A673 (cell line): ENCODE data around the gene KRTCAP3. TPM values are rescaled to one million over a fixed set of nuclear protein-coding genes. Genes with fewer than 3 reads are reported as not detected.

ENCODE experiments used
- BruUV-seq: library from RNA; stranded (reverse); fragments of 400-500 nt; replicated peaks from 2 replicates; lab custom pipeline; 2021; lab: Mats Ljungman, UMichigan
- CTCF ChIA-PET: fragments of 300-600 bp; sonication (Branson Sonifier 250); formaldehyde crosslinking; loops from one replicate; lab custom pipeline; 2022; ENCODE audit warnings: antibody characterized with exemption; lab: Charles Lee
- POLR2A ChIA-PET: fragments of 300-600 bp; sonication (Branson Sonifier 250); formaldehyde crosslinking; loops from one replicate; lab custom pipeline; 2022; ENCODE audit warnings: antibody characterized with exemption; ENCODE audit not compliant: low non-redundant PET; lab: Charles Lee
- DNase-seq: peaks from one replicate; pipeline ENCODE4 v3.0.0-alpha.2; 2015; ENCODE audit warnings: low spot score
- H3K27ac ChIP-seq: fragments of 200-600 bp; sonication (generic); 2 replicates; pipeline ENCODE4 v1.5.1; 2016; ENCODE audit warnings: mixed run types, low read depth, mild to moderate bottlenecking, mixed read lengths, antibody characterized with exemption, low read length; ENCODE audit not compliant: poor library complexity, severe bottlenecking
- H3K27me3 ChIP-seq: fragments of 200-600 bp; sonication (generic); replicated peaks from 2 replicates; pipeline ENCODE4 v1.6.1; 2017; ENCODE audit warnings: mixed run types, low read depth, mild to moderate bottlenecking, mixed read lengths, antibody characterized with exemption, low read length; ENCODE audit not compliant: insufficient read depth, poor library complexity
- H3K36me3 ChIP-seq: fragments of 200-600 bp; sonication (generic); 2 replicates; pipeline ENCODE4 v1.6.1; 2016; ENCODE audit warnings: mixed run types, mild to moderate bottlenecking, mixed read lengths, antibody characterized with exemption, low read length; ENCODE audit not compliant: insufficient read depth, poor library complexity, severe bottlenecking
- H3K4me1 ChIP-seq: fragments of 200-600 bp; sonication (generic); 2 replicates; pipeline ENCODE4 v1.6.1; 2017; ENCODE audit warnings: mixed run types, mild to moderate bottlenecking, mixed read lengths, antibody characterized with exemption, low read length; ENCODE audit not compliant: insufficient read depth, poor library complexity, severe bottlenecking
- H3K4me3 ChIP-seq: fragments of 200-600 bp; sonication (generic); 2 replicates; pipeline ENCODE4 v1.5.1; 2016; ENCODE audit warnings: low read depth, mixed run types, mild to moderate bottlenecking, mixed read lengths, low read length; ENCODE audit not compliant: poor library complexity, severe bottlenecking
- H3K9me3 ChIP-seq: fragments of 200-600 bp; sonication (generic); 2 replicates; pipeline ENCODE4 v1.6.1; 2016; ENCODE audit warnings: mixed run types, low read depth, mild to moderate bottlenecking, mixed read lengths, antibody characterized with exemption, low read length; ENCODE audit not compliant: poor library complexity, severe bottlenecking
- EZH2 ChIP-seq: fragments of 200-600 bp; sonication (generic); IDR thresholded peaks from 2 replicates; pipeline ENCODE4 v1.6.1; 2017; ENCODE audit warnings: borderline replicate concordance, low read depth, mild to moderate bottlenecking, mixed read lengths, antibody characterized with exemption, low read length; ENCODE audit not compliant: poor library complexity, severe bottlenecking
- intact Hi-C: fragments of 100-400 bp; cut with micrococcal nuclease; formaldehyde crosslinking; loops from one replicate; pipeline ENCODE4 v1.10.0; 2022; ENCODE audit not compliant: unreplicated experiment
- total RNA-seq: library from RNA; stranded (reverse); gene quantifications from 2 replicates; pipeline ENCODE4 v1.2.3, GENCODE V29; 2021
- TF ChIP-seq, protein P1 (sequence below): fragments of 300-800, 200-600 bp; sonication (generic); conservative IDR thresholded peaks from 2 replicates; pipeline ENCODE4 v1.5.1; 2017; ENCODE audit warnings: low read depth, mild to moderate bottlenecking, antibody characterized with exemption, low read length, moderate library complexity, mixed read lengths

Gene KRTCAP3
- total RNA-seq, 1 experiment from 2014 or later, result 3.4 TPM

- CTCF ChIA-PET, result no interaction called here
- intact Hi-C loops, result no loop called here
These were observed 3.0 kb downstream of the KRTCAP3 start for GRCh38 chr2:27445155-27445554.

DNA sequence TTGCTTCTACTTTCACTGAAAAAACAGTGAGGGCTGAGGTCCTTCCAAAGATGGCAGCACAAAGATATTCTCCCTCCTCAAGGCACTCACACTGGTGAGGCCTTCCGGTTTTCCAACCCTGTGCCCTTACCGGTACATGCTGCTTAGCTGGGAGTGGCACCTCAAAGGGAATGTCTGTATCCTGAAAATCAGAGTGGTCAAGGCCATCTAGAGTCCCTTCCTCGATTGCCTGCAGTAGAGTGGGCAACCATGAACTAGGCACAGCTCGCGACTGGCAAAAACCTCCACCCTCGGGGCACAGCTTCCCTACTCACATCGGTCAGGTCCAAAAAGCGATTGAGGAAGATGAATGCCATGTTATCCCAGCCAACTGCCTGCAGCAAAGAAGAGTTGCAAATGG lies 3.4 kb downstream of the KRTCAP3 start:
- intact Hi-C loops, result no loop called here
- CTCF ChIA-PET, result interaction anchor here (0.6 kb wide), 1 partner anchor 176 kb away, joined by 4 read pairs; no protein-coding TSS in a partner anchor
- no TSS peak for BruUV-seq
- no peaks in the 10 kb centered on the region for H3K4me1 ChIP-seq
- TF ChIP-seq EZH2, result no peak
- H3K27ac ChIP-seq, result no peak overlapping the region
- no peak for DNase-seq
- H3K4me3 ChIP-seq, result no peak overlapping the region
- POLR2A ChIA-PET, result no interaction called here
- H3K9me3 ChIP-seq, result no peaks in the 10 kb centered on the region
- peaks cover 20% of the 10 kb centered on the region for H3K36me3 ChIP-seq
- H3K27me3 ChIP-seq, result no peaks in the 10 kb centered on the region

More at GRCh38 chr2:27445155-27445554, 3.0 kb downstream of the KRTCAP3 start:
- H3K4me3 ChIP-seq, result no peak overlapping the region
- H3K9me3 ChIP-seq, result no peaks in the 10 kb centered on the region
- H3K27ac ChIP-seq, result no peak overlapping the region
- TF ChIP-seq EZH2, result no peak
- TF ChIP-seq, protein P1, sequence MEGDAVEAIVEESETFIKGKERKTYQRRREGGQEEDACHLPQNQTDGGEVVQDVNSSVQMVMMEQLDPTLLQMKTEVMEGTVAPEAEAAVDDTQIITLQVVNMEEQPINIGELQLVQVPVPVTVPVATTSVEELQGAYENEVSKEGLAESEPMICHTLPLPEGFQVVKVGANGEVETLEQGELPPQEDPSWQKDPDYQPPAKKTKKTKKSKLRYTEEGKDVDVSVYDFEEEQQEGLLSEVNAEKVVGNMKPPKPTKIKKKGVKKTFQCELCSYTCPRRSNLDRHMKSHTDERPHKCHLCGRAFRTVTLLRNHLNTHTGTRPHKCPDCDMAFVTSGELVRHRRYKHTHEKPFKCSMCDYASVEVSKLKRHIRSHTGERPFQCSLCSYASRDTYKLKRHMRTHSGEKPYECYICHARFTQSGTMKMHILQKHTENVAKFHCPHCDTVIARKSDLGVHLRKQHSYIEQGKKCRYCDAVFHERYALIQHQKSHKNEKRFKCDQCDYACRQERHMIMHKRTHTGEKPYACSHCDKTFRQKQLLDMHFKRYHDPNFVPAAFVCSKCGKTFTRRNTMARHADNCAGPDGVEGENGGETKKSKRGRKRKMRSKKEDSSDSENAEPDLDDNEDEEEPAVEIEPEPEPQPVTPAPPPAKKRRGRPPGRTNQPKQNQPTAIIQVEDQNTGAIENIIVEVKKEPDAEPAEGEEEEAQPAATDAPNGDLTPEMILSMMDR, result no peak
- H3K27me3 ChIP-seq, result no peaks in the 10 kb centered on the region
- no peak for DNase-seq
- H3K36me3 ChIP-seq, result peaks cover 24% of the 10 kb centered on the region
- POLR2A ChIA-PET, result no interaction called here
- no peaks in the 10 kb centered on the region for H3K4me1 ChIP-seq
- no TSS peak for BruUV-seq

GRCh38 chr2:27446057-27446456 lies 3.9 kb downstream of the KRTCAP3 start:
- no peak for TF ChIP-seq EZH2
- TF ChIP-seq, protein P1, result no peak
- Histone ChIP-seq H3K36me3 (peaks cover 15% of the 10 kb centered on the region), H3K9me3 (no peaks in the 10 kb centered on the region), H3K27ac (no peak overlapping the region), H3K4me3 (no peak overlapping the region), H3K4me1 (no peaks in the 10 kb centered on the region), H3K27me3 (no peaks in the 10 kb centered on the region)
- ChIA-PET CTCF (interaction anchor here (0.6 kb wide), 1 partner anchor 175 kb away, joined by 4 read pairs; no protein-coding TSS in a partner anchor), POLR2A (no interaction called here)
- no peak for DNase-seq
- no TSS peak for BruUV-seq
- intact Hi-C loops, result no loop called here

GRCh38 chr2:27448381-27448780 lies 6.2 kb downstream of the KRTCAP3 start:
- TF ChIP-seq EZH2, result no peak
- TF ChIP-seq, protein P1, result no peak
- intact Hi-C loops, result no loop called here
- Histone ChIP-seq H3K4me3 (no peak overlapping the region), H3K27me3 (no peaks in the 10 kb centered on the region), H3K4me1 (no peaks in the 10 kb centered on the region), H3K36me3 (peaks cover 5% of the 10 kb centered on the region), H3K27ac (no peak overlapping the region), H3K9me3 (no peaks in the 10 kb centered on the region)
- DNase-seq, result no peak
- POLR2A ChIA-PET, result no interaction called here
- CTCF ChIA-PET, result no interaction called here
- BruUV-seq, result no TSS peak
